ENCODE measurements around the gene DHX30. TPM values are rescaled to one million over a fixed set of nuclear protein-coding genes. Genes with fewer than 3 reads are reported as not detected.

DHX30 gene
- total and polyA plus RNA-seq, 2 of the 8 experiments (the other 6 are each of a cell fraction or from before 2014, with no cell fraction given): 82.4 to 97.9 TPM

- peaks cover 0 to 6% (median 0%) of the 10 kb centered on the region in 4 experiments; a peak in 1 of 8 replicates for H3K36me3 ChIP-seq (ENCODE audit: control insufficient read depth in 2 of 4, insufficient read depth in 4 of 4, low read length in 3 of 4)
- peak overlapping the region; percentile 99 for H4K91ac ChIP-seq (replicated peaks; ENCODE audit: insufficient read length, low read length)
- H3K14ac ChIP-seq (ENCODE audit: insufficient read length): peak overlapping the region; percentile 89
- peak overlapping the region; percentile 87 for H3K56ac ChIP-seq (replicated peaks; ENCODE audit: insufficient read length, low read depth, low read length)
- DNase-seq (ENCODE audit: low read depth in 1 of 2, low spot score in 2 of 2) (peak in 1 of 2 experiments; percentile 73), FAIRE-seq (no peak)
- H4K5ac ChIP-seq (ENCODE audit: insufficient read length, low read depth, low read length): peak overlapping the region; percentile 89
- POLR2A ChIA-PET (ENCODE audit: partially characterized antibody): interaction anchor here (0.6 to 3.5 kb wide), 20 partner anchors 8 to 460 kb away, joined by 3 to 19 read pairs (median 4); partner anchors contain the start of genes ELP6 and ZNF589
- peaks cover 0 to 5% (median 3%) of the 10 kb centered on the region in 4 experiments; a peak in 5 of 7 replicates for H3K4me1 ChIP-seq (replicated peaks in 1 of 4; ENCODE audit: control insufficient read depth in 3 of 4, insufficient read depth in 4 of 4, low read length in 3 of 4)
- no peak overlapping the region for H2AFZ ChIP-seq (ENCODE audit: low read length)
- 1% methylated on average over 26 of the region's 54 CpGs; no CpG with 5 or more reads in 1 of the 2 experiments for WGBS, 2 experiments (ENCODE audit: extremely low coverage in 1 of 2, insufficient coverage in 1 of 2, insufficient read length in 1 of 2, insufficient replicate concordance in 2 of 2, low coverage in 1 of 2, low lambda C conversion rate in 2 of 2, missing lambda C conversion rate in 1 of 2)
- H2BK12ac ChIP-seq (ENCODE audit: low read depth, low read length): no peak overlapping the region
- no peak overlapping the region for H2BK20ac ChIP-seq (ENCODE audit: low read length)
- H3K9me3 ChIP-seq (ENCODE audit: insufficient read depth in 2 of 2, low read depth in 1 of 2, low read length in 1 of 2): no peaks in the 10 kb centered on the region
- H2AK5ac ChIP-seq (ENCODE audit: low read depth, low read length): peak overlapping the region; percentile 92
- no peaks in the 10 kb centered on the region for H3K79me1 ChIP-seq (ENCODE audit: low read depth, low read length)
- peak overlapping the region; percentile 93 for H3K18ac ChIP-seq (ENCODE audit: extremely low read depth, low read length)
- H3K4me3 ChIP-seq (ENCODE audit: extremely low read depth in 1 of 4, insufficient read depth in 2 of 4, low read depth in 3 of 4, low read length in 4 of 4): peak overlapping the region; percentile 97 to 100 (median 100)
- no peaks in the 10 kb centered on the region for H3K27me3 ChIP-seq (replicated peaks in 1 of 4; ENCODE audit: control insufficient read depth in 3 of 4, extremely low read depth in 1 of 4, insufficient read depth in 3 of 4, low read length in 3 of 4)
- peak overlapping the region; percentile 93 for H3K27ac ChIP-seq (ENCODE audit: low read depth, low read length)
- CTCF ChIA-PET (ENCODE audit: partially characterized antibody): no interaction called here
- peak overlapping the region; percentile 65 to 80 for H3K4me2 ChIP-seq (ENCODE audit: insufficient read depth in 1 of 2, low read depth in 2 of 2, low read length in 2 of 2)
- 0 out of 2 replicates have a peak overlapping the region, but pooled peaks have one; percentile 46 for H2BK15ac ChIP-seq (ENCODE audit: low read length)
- H3K23ac ChIP-seq (ENCODE audit: insufficient read length): no peak overlapping the region
- H3K79me2 ChIP-seq (ENCODE audit: control insufficient read depth in 1 of 2, insufficient read depth in 2 of 2, low read length in 2 of 2): peaks cover 50 to 56% of the 10 kb centered on the region in 2 experiments
- H4K8ac ChIP-seq (ENCODE audit: extremely low read depth, insufficient read depth, low read length): peak overlapping the region; percentile 99; the same call in 1 of the 2 replicates
- peak overlapping the region; percentile 76 for H2BK120ac ChIP-seq (replicated peaks; ENCODE audit: low read depth, low read length)
- peaks cover 7% of the 10 kb centered on the region in 2 experiments for H4K20me1 ChIP-seq (replicated peaks in 1 of 2; ENCODE audit: control insufficient read depth in 1 of 2, insufficient read depth in 2 of 2, low read length in 2 of 2)
- peak overlapping the region; percentile 97 to 98 (median 98) for H3K9ac ChIP-seq (replicated peaks in 1 of 4; ENCODE audit: extremely low read depth in 1 of 4, low read depth in 3 of 4, low read length in 3 of 4)
- peak overlapping the region; percentile 93 for H2BK5ac ChIP-seq (ENCODE audit: low read depth, low read length)
- H3K4ac ChIP-seq (replicated peaks; ENCODE audit: insufficient read length, low read depth, low read length): peak overlapping the region; percentile 93
- H3K23me2 ChIP-seq (ENCODE audit: low read depth, low read length): peaks cover 9% of the 10 kb centered on the region
- TF ChIP-seq TAF7 (optimal IDR thresholded peaks at IDR 0.05; ENCODE audit: borderline replicate concordance, low read depth, low read length) (no peak), RNF2 (IDR thresholded peaks at IDR 0.05; ENCODE audit: borderline replicate concordance, low read depth, low read length, missing control alignments, poor library complexity, severe bottlenecking) (no peak), GABPA (IDR thresholded peaks at IDR 0.05; ENCODE audit: borderline replicate concordance, insufficient read depth, low read length) (no peak), JUND (IDR thresholded peaks at IDR 0.05; ENCODE audit: low read length) (no peak), KDM4A (IDR thresholded peaks at IDR 0.05; ENCODE audit: low read depth, low read length, severe bottlenecking) (peak; percentile 40), EZH2 (IDR thresholded peaks at IDR 0.05; ENCODE audit: low read depth, low read length, severe bottlenecking) (no peak), ASH2L (IDR thresholded peaks at IDR 0.05; ENCODE audit: low read length) (peak; percentile 44), POLR2A (IDR thresholded peaks at IDR 0.05; ENCODE audit: control extremely low read depth in 1 of 2, low read depth in 2 of 2, low read length in 2 of 2) (peak in 1 of 2 experiments; percentile 26; a peak in 1 of 3 replicates), HDAC2 (IDR thresholded peaks at IDR 0.05; ENCODE audit: borderline replicate concordance in 1 of 2, low read depth in 2 of 2, low read length in 2 of 2) (0 out of 4 replicates have a peak, but pooled peaks of 1 of the 2 experiments have one; percentile 46), CREB1 (IDR thresholded peaks at IDR 0.05) (no peak)
Measured at GRCh38 chr3:47780741-47781684, 21.9 kb upstream of the DHX30 start.
